GM12891 (cell line): ENCODE results near the gene TLCD3A.

Experiments
- PAX5 ChIP-seq: IDR thresholded peaks from 2 replicates; pipeline ENCODE4 v1.6.1; 2011; ENCODE audit warnings: low read length, moderate library complexity, mild to moderate bottlenecking; ENCODE audit not compliant: insufficient read depth, severe bottlenecking
- POLR2A ChIP-seq: IDR thresholded peaks from 2 replicates; pipeline ENCODE4 v1.6.1; 2011; ENCODE audit warnings: low read depth, low read length, control low read depth
- POLR2AphosphoS5 ChIP-seq: IDR thresholded peaks from 2 replicates; pipeline ENCODE4 v1.6.1; 2011; ENCODE audit warnings: low read depth, low read length, control low read depth
- POU2F2 ChIP-seq: IDR thresholded peaks from 2 replicates; pipeline ENCODE4 v1.6.1; 2011; ENCODE audit warnings: low read depth, mild to moderate bottlenecking, control low read depth, low read length, moderate library complexity
- SPI1 ChIP-seq: IDR thresholded peaks from 2 replicates; pipeline ENCODE4 v1.6.1; 2011; ENCODE audit warnings: low read depth, low read length, control low read depth
- TAF1 ChIP-seq: IDR thresholded peaks from 2 replicates; pipeline ENCODE4 v1.6.1; 2011; ENCODE audit warnings: low read depth, low read length, control low read depth

- TF ChIP-seq POLR2A (no peak), POLR2AphosphoS5 (no peak), TAF1 (no peak), PAX5 (no peak), SPI1 (no peak), POU2F2 (no peak)
These were observed 7.3 kb upstream of the TLCD3A start for GRCh38 chr17:725084-725483.
